ENCODE data around the gene CARF. TPM values are rescaled to one million over a fixed set of nuclear protein-coding genes. Genes with fewer than 3 reads are reported as not detected.
A peak's percentile ranks its signal among the peaks of the same experiment; 100 is the strongest.
"Not testable (repeated sequence)": the region's sequence is repeated elsewhere in the genome, so short reads cannot be mapped to it uniquely, and the experiment has no call there.

The CARF gene
- total RNA-seq, 2 experiments from 2014 or later = 14.7 to 17.5 TPM

DNA sequence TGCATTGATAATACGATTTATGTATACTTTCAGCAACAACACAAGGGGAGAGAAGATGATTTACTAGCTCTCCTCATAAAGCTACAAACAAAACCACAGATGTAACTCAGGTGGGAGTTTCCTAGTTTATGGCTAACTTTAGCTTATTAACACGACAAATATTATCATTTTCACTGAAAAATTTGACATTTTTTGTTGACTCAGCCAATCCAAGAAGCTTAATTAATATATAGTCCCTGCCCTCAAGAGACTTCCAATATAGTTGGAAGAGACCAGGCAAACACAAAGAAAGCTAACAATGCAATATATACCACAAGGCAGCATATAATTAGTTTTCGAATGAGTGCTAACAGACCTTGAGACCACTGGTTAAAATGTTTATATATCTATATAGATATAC, 1.4 kb upstream of the CARF start:
- intact Hi-C loops (cut with micrococcal nuclease; ENCODE audit: unreplicated experiment) = loop anchor here (1.0 to 10.0 kb wide), 4 partner anchors 39 to 524 kb away; partner anchors contain the start of genes CYP20A1, ICA1L and NBEAL1
- H3K79me2 ChIP-seq (ENCODE audit: insufficient read depth, low read depth, low read length) = peaks cover 58% of the 10 kb centered on the region

DNA sequence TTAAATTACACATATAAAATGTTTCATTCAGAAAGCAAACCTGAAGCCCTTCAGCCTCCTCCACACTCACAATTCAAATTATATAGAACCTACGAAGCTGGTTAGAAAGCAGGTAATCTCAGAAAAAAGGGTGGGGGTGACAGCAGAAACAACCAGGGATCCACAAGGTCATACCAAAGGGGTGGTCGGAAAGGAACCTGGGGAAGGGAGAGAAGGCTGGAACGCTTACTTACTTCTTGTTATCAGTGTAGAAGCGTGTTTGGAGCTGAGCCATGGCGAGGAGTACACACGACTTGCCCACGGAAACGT, 918 bp upstream of the CARF start:
- TSS peak; percentile 70 for BruUV-seq (replicated peaks)
- H3K4me2 ChIP-seq (ENCODE audit: low read length) = peak overlapping the region; percentile 98
- CTCF ChIA-PET (ENCODE audit: unreplicated experiment) = no interaction called here

More for the DNA sequence above, 1.4 kb upstream of the CARF start:
- H3K9me2 ChIP-seq (ENCODE audit: insufficient read depth, low read length) = no peaks in the 10 kb centered on the region
- peaks cover 5% of the 10 kb centered on the region for H3K9me3 ChIP-seq (ENCODE audit: low read length)
- peak overlapping the region; percentile 88 for H3K4me3 ChIP-seq (ENCODE audit: low read depth, low read length, poor library complexity, severe bottlenecking)
- BruUV-seq (replicated peaks) = no TSS peak
- H3K4me2 ChIP-seq (ENCODE audit: low read length) = peak overlapping the region; percentile 98
- peak overlapping the region; percentile 82 for H3K27ac ChIP-seq (ENCODE audit: low read depth, low read length, poor library complexity, severe bottlenecking)
- H4K20me1 ChIP-seq (ENCODE audit: insufficient read depth, low read length) = peaks cover 15% of the 10 kb centered on the region; the same call in 1 of the 2 replicates
- TF ChIP-seq EZH2phosphoT487 (IDR thresholded peaks at IDR 0.05; ENCODE audit: borderline replicate concordance, low read depth, low read length) = no peak
- TF ChIP-seq, protein P1, sequence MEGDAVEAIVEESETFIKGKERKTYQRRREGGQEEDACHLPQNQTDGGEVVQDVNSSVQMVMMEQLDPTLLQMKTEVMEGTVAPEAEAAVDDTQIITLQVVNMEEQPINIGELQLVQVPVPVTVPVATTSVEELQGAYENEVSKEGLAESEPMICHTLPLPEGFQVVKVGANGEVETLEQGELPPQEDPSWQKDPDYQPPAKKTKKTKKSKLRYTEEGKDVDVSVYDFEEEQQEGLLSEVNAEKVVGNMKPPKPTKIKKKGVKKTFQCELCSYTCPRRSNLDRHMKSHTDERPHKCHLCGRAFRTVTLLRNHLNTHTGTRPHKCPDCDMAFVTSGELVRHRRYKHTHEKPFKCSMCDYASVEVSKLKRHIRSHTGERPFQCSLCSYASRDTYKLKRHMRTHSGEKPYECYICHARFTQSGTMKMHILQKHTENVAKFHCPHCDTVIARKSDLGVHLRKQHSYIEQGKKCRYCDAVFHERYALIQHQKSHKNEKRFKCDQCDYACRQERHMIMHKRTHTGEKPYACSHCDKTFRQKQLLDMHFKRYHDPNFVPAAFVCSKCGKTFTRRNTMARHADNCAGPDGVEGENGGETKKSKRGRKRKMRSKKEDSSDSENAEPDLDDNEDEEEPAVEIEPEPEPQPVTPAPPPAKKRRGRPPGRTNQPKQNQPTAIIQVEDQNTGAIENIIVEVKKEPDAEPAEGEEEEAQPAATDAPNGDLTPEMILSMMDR (conservative IDR thresholded peaks at IDR 0.05; ENCODE audit: low read length) = no peak
- ChIA-PET POLR2A (interaction anchor here (0.6 to 2.1 kb wide), 14 partner anchors 9 to 636 kb away, joined by 3 to 14 read pairs (median 6); partner anchors contain the start of gene ICA1L), CTCF (ENCODE audit: unreplicated experiment) (no interaction called here)
- H3K36me3 ChIP-seq (ENCODE audit: insufficient read depth, low read length) = peaks cover 42% of the 10 kb centered on the region
- H2AFZ ChIP-seq (ENCODE audit: low read length) = no peak overlapping the region
- peaks cover 20% of the 10 kb centered on the region for H3K4me1 ChIP-seq (ENCODE audit: insufficient read depth, low read length, poor library complexity, severe bottlenecking)
- no peak for DNase-seq (ENCODE audit: low spot score)

DNA sequence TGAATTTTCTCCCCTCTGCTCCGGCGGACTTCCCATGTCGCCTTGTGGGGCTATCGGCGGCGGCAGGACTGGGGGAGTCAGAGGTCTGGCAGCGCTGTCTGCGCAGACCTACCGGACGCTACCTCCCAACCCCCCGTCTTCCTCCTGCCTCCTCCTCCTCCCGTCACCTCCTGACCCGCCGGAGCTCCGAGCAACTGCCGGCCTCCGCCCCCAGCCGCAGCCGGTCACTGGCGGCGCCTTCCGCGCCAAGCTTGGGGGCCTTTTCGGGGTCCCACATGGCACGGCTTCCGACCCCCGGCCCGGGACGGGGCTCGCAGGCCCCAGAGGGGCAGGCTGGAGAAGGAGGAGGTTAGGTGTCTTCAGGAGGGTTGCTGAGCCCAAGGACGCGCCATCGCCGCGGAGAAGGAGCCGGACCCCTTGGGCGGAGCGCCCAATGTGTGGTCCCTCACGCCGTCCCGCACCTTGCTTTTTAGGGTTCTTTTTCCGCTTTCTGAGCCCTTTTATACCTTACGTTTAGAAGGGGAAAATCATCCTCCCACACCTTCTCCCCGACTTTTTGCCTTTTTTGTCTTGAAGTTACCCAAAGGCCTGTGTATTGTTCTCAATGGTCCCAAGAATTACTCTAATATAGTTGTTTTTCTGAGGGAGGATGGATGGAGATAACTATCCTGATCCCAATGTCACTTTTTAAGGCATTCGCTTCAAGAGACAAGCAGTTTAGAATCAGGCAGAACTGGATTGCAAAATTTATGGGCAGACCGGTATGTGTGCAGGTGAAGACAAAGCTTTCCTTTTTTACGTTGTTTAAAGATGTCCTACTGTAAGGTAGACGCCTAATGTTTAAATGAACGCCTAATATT, 497 bp downstream of the CARF start:
- CTCF ChIA-PET (ENCODE audit: unreplicated experiment); H3K9me3 ChIP-seq (ENCODE audit: low read length); BruUV-seq (replicated peaks); H3K9me2 ChIP-seq (ENCODE audit: insufficient read depth, low read length); DNase-seq (ENCODE audit: low spot score): not testable (repeated sequence)
- Histone ChIP-seq H3K4me2 (ENCODE audit: low read length) (peak overlapping the region; percentile 87), H2AFZ (ENCODE audit: low read length) (peak overlapping the region; percentile 94; the same call in 1 of the 2 replicates), H3K36me3 (ENCODE audit: insufficient read depth, low read length) (peaks cover 24% of the 10 kb centered on the region), H3K4me1 (ENCODE audit: insufficient read depth, low read length, poor library complexity, severe bottlenecking) (peaks cover 20% of the 10 kb centered on the region), H3K4me3 (ENCODE audit: low read depth, low read length, poor library complexity, severe bottlenecking) (peak overlapping the region; percentile 88), H3K79me2 (ENCODE audit: insufficient read depth, low read depth, low read length) (peaks cover 39% of the 10 kb centered on the region), H4K20me1 (ENCODE audit: insufficient read depth, low read length) (peaks cover 14% of the 10 kb centered on the region; the same call in 1 of the 2 replicates), H3K27ac (ENCODE audit: low read depth, low read length, poor library complexity, severe bottlenecking) (peak overlapping the region; percentile 82)
- POLR2A ChIA-PET = interaction anchor here (1.5 to 2.1 kb wide), 3 partner anchors 22 to 325 kb away, joined by 6 to 11 read pairs (median 6); partner anchors contain the start of gene ICA1L
- intact Hi-C loops (cut with micrococcal nuclease; ENCODE audit: unreplicated experiment) = loop anchor here (10.0 kb wide), 1 partner anchor 522 kb away; no protein-coding TSS in a partner anchor

More for the DNA sequence above, 918 bp upstream of the CARF start:
- Histone ChIP-seq H3K27ac (ENCODE audit: low read depth, low read length, poor library complexity, severe bottlenecking) (peak overlapping the region; percentile 82), H4K20me1 (ENCODE audit: insufficient read depth, low read length) (peaks cover 15% of the 10 kb centered on the region; the same call in 1 of the 2 replicates), H3K4me1 (ENCODE audit: insufficient read depth, low read length, poor library complexity, severe bottlenecking) (peaks cover 20% of the 10 kb centered on the region), H3K9me2 (ENCODE audit: insufficient read depth, low read length) (no peaks in the 10 kb centered on the region), H3K36me3 (ENCODE audit: insufficient read depth, low read length) (peaks cover 38% of the 10 kb centered on the region), H3K9me3 (ENCODE audit: low read length) (0 out of 2 replicates have a peak, but pooled peaks cover under 1% of the 10 kb centered on the region), H3K79me2 (ENCODE audit: insufficient read depth, low read depth, low read length) (peaks cover 53% of the 10 kb centered on the region), H3K4me3 (ENCODE audit: low read depth, low read length, poor library complexity, severe bottlenecking) (peak overlapping the region; percentile 88), H2AFZ (ENCODE audit: low read length) (peak overlapping the region; percentile 94)
- TF ChIP-seq, protein P1 (conservative IDR thresholded peaks at IDR 0.05; ENCODE audit: low read length) = no peak
- TF ChIP-seq EZH2phosphoT487 (IDR thresholded peaks at IDR 0.05; ENCODE audit: borderline replicate concordance, low read depth, low read length) = no peak
- intact Hi-C loops (cut with micrococcal nuclease; ENCODE audit: unreplicated experiment) = loop anchor here (1.0 to 10.0 kb wide), 4 partner anchors 40 to 524 kb away; partner anchors contain the start of genes CYP20A1, ICA1L and NBEAL1
- POLR2A ChIA-PET = interaction anchor here (0.7 to 2.1 kb wide), 13 partner anchors 8 to 326 kb away, joined by 3 to 14 read pairs (median 6); partner anchors contain the start of gene ICA1L
- no peak for DNase-seq (ENCODE audit: low spot score)
